HG03575 (cell line): ENCODE data around the gene MTO1.
A peak's percentile ranks its signal among the peaks of the same experiment; 100 is the strongest.
"Not testable (repeated sequence)": the region's sequence is repeated elsewhere in the genome, so short reads cannot be mapped to it uniquely, and the experiment has no call there.

ENCODE experiments used
- ATAC-seq: cut with Tn5 transposase; IDR thresholded peaks from one replicate; pipeline ENCODE4 v1.9.1; 2021; ENCODE audit not compliant: unreplicated experiment, insufficient number of reproducible peaks, low FRiP score; ENCODE audit errors: extremely low read depth

Gene MTO1

GRCh38 chr6:73520688-73521350 lies 59.3 kb downstream of the MTO1 start, which contains the start of gene EEF1A1:
TSS of gene EEF1A1 (minus strand) at chr6:73521032. CDS start at chr6:73520026, 1,006 bp downstream.
- ATAC-seq = peak; percentile 40

- ATAC-seq = peak; percentile 4
Measured at GRCh38 chr6:73521351-73521985, 59.9 kb downstream of the MTO1 start.

GRCh38 chr6:73523434-73524123 lies 62.0 kb downstream of the MTO1 start:
- ATAC-seq = no peak

GRCh38 chr6:73525546-73526330 lies 64.2 kb downstream of the MTO1 start:
- ATAC-seq = no peak

GRCh38 chr6:73528897-73529296 lies 67.4 kb downstream of the MTO1 start:
- no peak for ATAC-seq

- no peak for ATAC-seq
Measured at GRCh38 chr6:73532293-73532692, 70.8 kb downstream of the MTO1 start.

GRCh38 chr6:73534628-73535027 lies 73.1 kb downstream of the MTO1 start:
- no peak for ATAC-seq

- ATAC-seq = no peak
Measured at GRCh38 chr6:73537677-73538076, 76.1 kb downstream of the MTO1 start.

- no peak for ATAC-seq
Measured at GRCh38 chr6:73538116-73538779, 76.7 kb downstream of the MTO1 start.

- ATAC-seq = not testable (repeated sequence)
Measured at GRCh38 chr6:73542481-73542880, 80.9 kb downstream of the MTO1 start.

GRCh38 chr6:73542891-73543290 lies 81.4 kb downstream of the MTO1 start:
- no peak for ATAC-seq

- no peak for ATAC-seq
Measured at GRCh38 chr6:73547036-73547435, 85.5 kb downstream of the MTO1 start.

- ATAC-seq = no peak
Measured at GRCh38 chr6:73548458-73549446, 87.2 kb downstream of the MTO1 start.

- ATAC-seq = not testable (repeated sequence)
Measured at GRCh38 chr6:73551115-73551514, 89.6 kb downstream of the MTO1 start.

GRCh38 chr6:73555380-73555949 lies 93.9 kb downstream of the MTO1 start:
- not testable (repeated sequence) for ATAC-seq

- no peak for ATAC-seq
Measured at GRCh38 chr6:73556836-73557235, 95.3 kb downstream of the MTO1 start.
